ENCODE data around the gene SEC22A.

SEC22A gene

DNA sequence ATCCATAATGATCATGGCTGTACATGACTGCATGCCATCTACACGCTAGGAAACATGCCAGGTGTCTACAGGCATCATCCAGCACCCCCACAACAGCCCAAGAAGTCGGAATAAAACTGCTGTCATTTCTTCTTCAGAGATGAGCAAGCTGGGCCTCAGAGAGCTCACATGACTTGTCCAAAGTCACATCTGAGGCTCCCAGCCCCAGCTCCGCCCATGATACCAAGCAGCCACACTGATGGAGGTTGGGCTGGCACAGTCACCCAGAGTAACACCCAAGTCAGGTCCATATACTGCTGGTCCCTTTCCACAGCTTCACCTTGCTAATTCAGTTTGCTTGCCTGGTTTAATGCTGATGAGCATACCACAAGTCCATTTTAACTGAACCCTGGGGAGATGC lies 116.6 kb downstream of the SEC22A start:
- TF ChIP-seq POLR2AphosphoS5 (IDR thresholded peaks at IDR 0.05; ENCODE audit: low read depth, low read length) (no peak), FOXP2 (optimal IDR thresholded peaks at IDR 0.05; ENCODE audit: borderline replicate concordance, extremely low read depth, extremely low read length, insufficient read depth) (no peak), SIN3A (IDR thresholded peaks at IDR 0.05; ENCODE audit: borderline replicate concordance, insufficient read depth, low read length) (no peak), TAF1 (IDR thresholded peaks at IDR 0.05; ENCODE audit: borderline replicate concordance, insufficient read depth, low read length) (no peak)
- TF ChIP-seq, protein P1, sequence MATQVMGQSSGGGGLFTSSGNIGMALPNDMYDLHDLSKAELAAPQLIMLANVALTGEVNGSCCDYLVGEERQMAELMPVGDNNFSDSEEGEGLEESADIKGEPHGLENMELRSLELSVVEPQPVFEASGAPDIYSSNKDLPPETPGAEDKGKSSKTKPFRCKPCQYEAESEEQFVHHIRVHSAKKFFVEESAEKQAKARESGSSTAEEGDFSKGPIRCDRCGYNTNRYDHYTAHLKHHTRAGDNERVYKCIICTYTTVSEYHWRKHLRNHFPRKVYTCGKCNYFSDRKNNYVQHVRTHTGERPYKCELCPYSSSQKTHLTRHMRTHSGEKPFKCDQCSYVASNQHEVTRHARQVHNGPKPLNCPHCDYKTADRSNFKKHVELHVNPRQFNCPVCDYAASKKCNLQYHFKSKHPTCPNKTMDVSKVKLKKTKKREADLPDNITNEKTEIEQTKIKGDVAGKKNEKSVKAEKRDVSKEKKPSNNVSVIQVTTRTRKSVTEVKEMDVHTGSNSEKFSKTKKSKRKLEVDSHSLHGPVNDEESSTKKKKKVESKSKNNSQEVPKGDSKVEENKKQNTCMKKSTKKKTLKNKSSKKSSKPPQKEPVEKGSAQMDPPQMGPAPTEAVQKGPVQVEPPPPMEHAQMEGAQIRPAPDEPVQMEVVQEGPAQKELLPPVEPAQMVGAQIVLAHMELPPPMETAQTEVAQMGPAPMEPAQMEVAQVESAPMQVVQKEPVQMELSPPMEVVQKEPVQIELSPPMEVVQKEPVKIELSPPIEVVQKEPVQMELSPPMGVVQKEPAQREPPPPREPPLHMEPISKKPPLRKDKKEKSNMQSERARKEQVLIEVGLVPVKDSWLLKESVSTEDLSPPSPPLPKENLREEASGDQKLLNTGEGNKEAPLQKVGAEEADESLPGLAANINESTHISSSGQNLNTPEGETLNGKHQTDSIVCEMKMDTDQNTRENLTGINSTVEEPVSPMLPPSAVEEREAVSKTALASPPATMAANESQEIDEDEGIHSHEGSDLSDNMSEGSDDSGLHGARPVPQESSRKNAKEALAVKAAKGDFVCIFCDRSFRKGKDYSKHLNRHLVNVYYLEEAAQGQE (IDR thresholded peaks at IDR 0.05; ENCODE audit: insufficient read depth in 1 of 2, low read depth in 2 of 2, low read length in 2 of 2) = no peak

DNA sequence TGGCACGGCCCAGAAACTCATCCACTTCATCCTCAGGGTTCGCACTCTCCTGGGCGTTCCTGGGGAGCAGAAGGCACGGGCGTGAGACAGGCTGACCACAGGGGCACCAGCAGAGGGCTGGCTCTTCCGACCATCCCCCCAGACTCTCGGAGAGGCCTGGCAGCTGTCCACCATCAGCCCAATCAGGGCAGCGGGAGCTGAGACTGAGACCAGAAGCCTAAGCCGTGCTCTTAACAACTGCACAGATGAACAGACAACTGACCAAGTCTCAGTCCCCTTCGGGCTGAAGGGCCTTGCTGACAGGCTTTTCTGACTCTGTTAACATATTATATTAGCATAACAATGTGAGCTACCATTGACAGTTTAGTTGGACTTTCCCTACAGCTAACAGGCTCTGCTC lies 118.0 kb downstream of the SEC22A start:
- TF ChIP-seq TAF1 (IDR thresholded peaks at IDR 0.05; ENCODE audit: borderline replicate concordance, insufficient read depth, low read length) (no peak), FOXP2 (optimal IDR thresholded peaks at IDR 0.05; ENCODE audit: borderline replicate concordance, extremely low read depth, extremely low read length, insufficient read depth) (no peak), SIN3A (IDR thresholded peaks at IDR 0.05; ENCODE audit: borderline replicate concordance, insufficient read depth, low read length) (no peak), POLR2AphosphoS5 (IDR thresholded peaks at IDR 0.05; ENCODE audit: low read depth, low read length) (no peak)
- TF ChIP-seq, protein P1 (IDR thresholded peaks at IDR 0.05; ENCODE audit: insufficient read depth in 1 of 2, low read depth in 2 of 2, low read length in 2 of 2) = no peak

DNA sequence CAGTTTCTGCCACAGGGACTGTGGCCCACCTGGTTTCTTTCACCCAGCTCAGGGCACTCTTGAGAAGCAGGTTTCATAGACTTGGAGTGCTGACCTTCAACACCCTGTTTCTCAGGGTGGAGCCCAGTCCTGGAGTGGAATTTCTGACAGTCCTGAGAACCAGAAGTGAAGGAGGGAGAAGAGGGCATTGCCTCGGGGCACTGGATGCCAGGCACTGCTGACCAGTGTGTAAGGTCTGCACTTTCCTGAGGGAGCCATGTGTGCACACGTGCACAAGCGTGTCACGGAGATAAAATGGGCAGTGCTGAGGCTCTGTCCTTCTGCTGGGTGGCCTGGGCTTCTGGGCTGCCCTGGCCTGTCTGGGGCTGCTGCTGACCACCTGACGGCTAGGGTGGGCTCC lies 118.5 kb downstream of the SEC22A start:
- TF ChIP-seq POLR2AphosphoS5 (IDR thresholded peaks at IDR 0.05; ENCODE audit: low read depth, low read length) = no peak
- TF ChIP-seq TAF1 (IDR thresholded peaks at IDR 0.05; ENCODE audit: borderline replicate concordance, insufficient read depth, low read length) = no peak
- no peak for TF ChIP-seq SIN3A (IDR thresholded peaks at IDR 0.05; ENCODE audit: borderline replicate concordance, insufficient read depth, low read length)

DNA sequence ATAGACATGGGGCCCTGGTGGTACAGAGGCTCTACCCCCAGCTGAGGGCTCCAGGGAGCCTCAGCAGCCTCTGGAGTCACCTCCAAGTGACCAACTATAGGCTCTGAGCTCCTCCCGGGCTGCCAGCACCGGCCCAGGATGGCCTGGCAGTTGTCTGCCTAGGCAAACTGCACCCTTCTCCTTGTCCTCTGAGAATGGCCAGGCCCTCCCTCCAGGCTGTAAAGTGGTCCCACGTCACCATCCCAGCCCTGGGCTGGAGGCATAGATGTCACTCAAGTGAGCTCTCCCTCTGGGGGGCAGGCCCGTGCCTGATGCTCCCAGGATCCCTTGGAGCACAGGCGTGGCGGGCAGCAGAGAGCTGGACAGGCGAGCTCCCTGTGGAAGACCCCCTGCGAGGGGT lies 120.1 kb downstream of the SEC22A start:
- TF ChIP-seq FOXP2 (optimal IDR thresholded peaks at IDR 0.05; ENCODE audit: borderline replicate concordance, extremely low read depth, extremely low read length, insufficient read depth) (no peak), TAF1 (IDR thresholded peaks at IDR 0.05; ENCODE audit: borderline replicate concordance, insufficient read depth, low read length) (no peak), SIN3A (IDR thresholded peaks at IDR 0.05; ENCODE audit: borderline replicate concordance, insufficient read depth, low read length) (no peak), POLR2AphosphoS5 (IDR thresholded peaks at IDR 0.05; ENCODE audit: low read depth, low read length) (no peak)
- TF ChIP-seq, protein P1 (IDR thresholded peaks at IDR 0.05; ENCODE audit: insufficient read depth in 1 of 2, low read depth in 2 of 2, low read length in 2 of 2) = no peak

DNA sequence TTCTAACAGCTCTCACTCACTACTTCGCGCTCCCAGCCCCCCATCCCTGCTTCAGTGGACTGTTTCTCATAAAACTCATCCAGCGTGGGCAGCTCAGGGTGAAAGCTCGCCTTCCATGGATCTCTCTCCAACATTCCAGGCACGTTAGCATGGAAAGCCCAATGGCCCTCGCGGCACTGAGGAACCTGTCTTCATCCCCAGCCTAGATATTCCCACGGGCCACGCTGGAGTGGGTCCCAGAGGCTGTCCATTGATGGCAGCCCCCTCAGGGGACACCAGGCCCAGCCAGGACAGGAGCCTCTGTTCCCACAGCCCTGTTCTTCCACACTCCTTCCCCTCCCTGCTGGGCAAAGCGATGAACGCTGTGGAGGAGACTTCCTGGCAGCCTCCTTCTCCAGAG lies 121.1 kb downstream of the SEC22A start:
- TF ChIP-seq, protein P1 (IDR thresholded peaks at IDR 0.05; ENCODE audit: insufficient read depth in 1 of 2, low read depth in 2 of 2, low read length in 2 of 2) = no peak
- TF ChIP-seq TAF1 (IDR thresholded peaks at IDR 0.05; ENCODE audit: borderline replicate concordance, insufficient read depth, low read length) (no peak), SIN3A (IDR thresholded peaks at IDR 0.05; ENCODE audit: borderline replicate concordance, insufficient read depth, low read length) (no peak), POLR2AphosphoS5 (IDR thresholded peaks at IDR 0.05; ENCODE audit: low read depth, low read length) (no peak), FOXP2 (optimal IDR thresholded peaks at IDR 0.05; ENCODE audit: borderline replicate concordance, extremely low read depth, extremely low read length, insufficient read depth) (no peak)

All from PFSK-1 (cell line).